Endodermal cell (in vitro differentiated cells): ENCODE results near the gene MLST8. TPM values are rescaled to one million over a fixed set of nuclear protein-coding genes. Genes with fewer than 3 reads are reported as not detected.

ENCODE experiments used
- DNase-seq: peaks from one replicate; pipeline ENCODE4 v3.0.0-alpha.2; 2017
- H3K27ac ChIP-seq: 2 replicates; pipeline ENCODE4 v1.5.1; 2013; ENCODE audit warnings: mild to moderate bottlenecking, low read depth, low read length, moderate library complexity
- H3K27me3 ChIP-seq: 2 replicates; pipeline ENCODE4 v1.6.1; 2013; ENCODE audit warnings: mild to moderate bottlenecking, low read length, moderate library complexity; ENCODE audit not compliant: insufficient read depth, control insufficient read depth, poor library complexity, severe bottlenecking
- H3K36me3 ChIP-seq: 2 replicates; pipeline ENCODE4 v1.7.0; 2013; ENCODE audit warnings: mild to moderate bottlenecking, low read length, moderate library complexity; ENCODE audit not compliant: control insufficient read depth, insufficient read depth
- H3K4me1 ChIP-seq: one replicate; pipeline ENCODE4 v1.7.0; 2013; ENCODE audit warnings: low read length; ENCODE audit not compliant: control insufficient read depth, insufficient read depth
- H3K4me3 ChIP-seq: 2 replicates; pipeline ENCODE4 v1.5.1; 2013; ENCODE audit warnings: mild to moderate bottlenecking, low read length, moderate library complexity
- H3K9ac ChIP-seq: 2 replicates; pipeline ENCODE4 v1.6.1; 2013; ENCODE audit warnings: mild to moderate bottlenecking, low read length, moderate library complexity; ENCODE audit not compliant: poor library complexity, severe bottlenecking; ENCODE audit errors: extremely low read depth
- H3K9me3 ChIP-seq: 2 replicates; pipeline ENCODE4 v1.6.1; 2013; ENCODE audit warnings: mild to moderate bottlenecking, low read length, moderate library complexity; ENCODE audit not compliant: control insufficient read depth
- H3K27ac Mint-ChIP-seq: 2 replicates; pipeline ENCODE4 v1.8.0; 2020; ENCODE audit warnings: mixed read lengths
- H3K27me3 Mint-ChIP-seq: 2 replicates; pipeline ENCODE4 v1.8.0; 2021; ENCODE audit warnings: mild to moderate bottlenecking, mixed read lengths; ENCODE audit not compliant: insufficient read depth
- H3K36me3 Mint-ChIP-seq: 2 replicates; pipeline ENCODE4 v1.8.0; 2020; ENCODE audit warnings: low read depth, mixed read lengths
- H3K4me1 Mint-ChIP-seq: 2 replicates; pipeline ENCODE4 v1.8.0; 2020; ENCODE audit warnings: mixed read lengths
- H3K4me3 Mint-ChIP-seq: 2 replicates; pipeline ENCODE4 v1.8.0; 2020; ENCODE audit warnings: mild to moderate bottlenecking, moderate library complexity, mixed read lengths
- H3K9me3 Mint-ChIP-seq: 2 replicates; pipeline ENCODE4 v1.8.0; 2020; ENCODE audit warnings: mild to moderate bottlenecking, mixed read lengths
- WGBS, 2 experiments: methylation state at CpG; one replicate each; pipeline versions ENCODE4 v1.1.5 to v1.1.7; 2013; ENCODE audit warnings: missing lambda C conversion rate in 2 of 2, mixed read lengths in 1 of 2; ENCODE audit not compliant: insufficient coverage in 1 of 2, insufficient read length in 1 of 2; 5-methylcytosine and 5-hydroxymethylcytosine counted together
- total RNA-seq, 2 donors: library from RNA; stranded (reverse); fragmentation: NEBNext Ultra II Directional in 1 of 2; extraction: Animal tissue kit (Norgen Biotek cat#: 25700) in 1 of 2; gene quantifications; 2 replicates in 1 of 2; 3 replicates in 1 of 2; pipeline ENCODE4 v1.2.1, GENCODE V29; 2021
- TF ChIP-seq, protein P1 (sequence below): fragments of 200-600 bp; sonication (generic); conservative IDR thresholded peaks from 2 replicates; pipeline ENCODE4 v1.5.0; 2021; ENCODE audit warnings: antibody characterized with exemption, mild to moderate bottlenecking

MLST8 gene
- total RNA-seq, 2 donors from 2014 or later = 60.3 to 70.8 TPM

DNA sequence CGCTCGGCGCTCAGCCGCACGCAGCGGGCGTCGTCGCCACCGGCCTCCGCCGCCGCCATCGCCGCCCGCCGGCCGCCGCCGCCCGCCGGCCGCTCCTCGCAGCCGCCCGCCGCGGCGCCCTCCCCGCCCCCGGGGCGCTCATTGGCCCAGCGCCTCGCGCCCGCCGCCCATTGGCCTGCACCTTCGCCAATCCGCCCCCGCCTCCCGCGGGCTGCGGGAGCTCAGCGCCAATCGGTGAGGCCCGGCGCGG lies 9.4 kb downstream of the MLST8 start, which contains the start of gene PGP:
Gene PGP (minus strand): TSS at position 122 of the 250 bp plus-strand sequence. CDS start 63 bp downstream, at position 59.
- no peaks in the 10 kb centered on the region for H3K9me3 Mint-ChIP-seq

DNA sequence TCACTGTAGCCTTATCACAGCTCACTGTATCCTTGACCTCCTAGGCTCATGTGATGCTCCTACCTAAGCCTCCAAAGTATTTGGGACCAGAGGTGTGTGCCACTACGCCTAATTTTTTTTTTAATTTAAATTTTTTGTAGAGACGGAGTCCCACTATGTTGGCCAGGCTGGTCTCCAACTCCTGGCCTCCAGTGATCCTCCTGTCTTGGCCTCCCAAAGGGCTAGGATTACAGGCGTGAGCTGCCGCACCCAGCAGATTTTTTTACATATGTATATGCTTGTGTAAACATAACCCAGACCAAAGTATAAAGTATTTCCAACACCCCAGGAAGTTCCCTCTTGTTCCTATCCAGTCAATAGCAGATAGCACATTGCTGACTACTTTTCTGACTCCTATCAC lies 11.1 kb downstream of the MLST8 start:
- H3K4me3 Mint-ChIP-seq = peak overlapping the region; percentile 71
- H3K9me3 Mint-ChIP-seq = no peaks in the 10 kb centered on the region
- WGBS, 2 experiments = 89 to 96% methylated on average over 2 of the region's 4 CpGs
- Histone ChIP-seq H3K36me3 (peaks cover 17% of the 10 kb centered on the region), H3K27me3 (no peaks in the 10 kb centered on the region), H3K4me3 (no peak overlapping the region), H3K9ac (no peak overlapping the region), H3K27ac (no peak overlapping the region), H3K9me3 (no peaks in the 10 kb centered on the region), H3K4me1 (peaks cover 3% of the 10 kb centered on the region)
- peaks cover 12% of the 10 kb centered on the region for H3K36me3 Mint-ChIP-seq
- no peak for DNase-seq
- TF ChIP-seq, protein P1, sequence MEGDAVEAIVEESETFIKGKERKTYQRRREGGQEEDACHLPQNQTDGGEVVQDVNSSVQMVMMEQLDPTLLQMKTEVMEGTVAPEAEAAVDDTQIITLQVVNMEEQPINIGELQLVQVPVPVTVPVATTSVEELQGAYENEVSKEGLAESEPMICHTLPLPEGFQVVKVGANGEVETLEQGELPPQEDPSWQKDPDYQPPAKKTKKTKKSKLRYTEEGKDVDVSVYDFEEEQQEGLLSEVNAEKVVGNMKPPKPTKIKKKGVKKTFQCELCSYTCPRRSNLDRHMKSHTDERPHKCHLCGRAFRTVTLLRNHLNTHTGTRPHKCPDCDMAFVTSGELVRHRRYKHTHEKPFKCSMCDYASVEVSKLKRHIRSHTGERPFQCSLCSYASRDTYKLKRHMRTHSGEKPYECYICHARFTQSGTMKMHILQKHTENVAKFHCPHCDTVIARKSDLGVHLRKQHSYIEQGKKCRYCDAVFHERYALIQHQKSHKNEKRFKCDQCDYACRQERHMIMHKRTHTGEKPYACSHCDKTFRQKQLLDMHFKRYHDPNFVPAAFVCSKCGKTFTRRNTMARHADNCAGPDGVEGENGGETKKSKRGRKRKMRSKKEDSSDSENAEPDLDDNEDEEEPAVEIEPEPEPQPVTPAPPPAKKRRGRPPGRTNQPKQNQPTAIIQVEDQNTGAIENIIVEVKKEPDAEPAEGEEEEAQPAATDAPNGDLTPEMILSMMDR = no peak
- H3K27me3 Mint-ChIP-seq = no peaks in the 10 kb centered on the region
- peaks cover 12% of the 10 kb centered on the region for H3K4me1 Mint-ChIP-seq
- no peak overlapping the region for H3K27ac Mint-ChIP-seq

More for the DNA sequence above, 9.4 kb downstream of the MLST8 start, which contains the start of gene PGP:
- Histone ChIP-seq H3K9me3 (no peaks in the 10 kb centered on the region), H3K4me3 (peak within 1 kb of the TSS; percentile 86), H3K4me1 (peaks cover 3% of the 10 kb centered on the region), H3K9ac (peak within 1 kb of the TSS; percentile 91), H3K27me3 (no peaks in the 10 kb centered on the region), H3K36me3 (peaks cover 17% of the 10 kb centered on the region), H3K27ac (peak within 1 kb of the TSS; percentile 87)
- H3K36me3 Mint-ChIP-seq = peaks cover 12% of the 10 kb centered on the region
- peaks cover 12% of the 10 kb centered on the region for H3K4me1 Mint-ChIP-seq
- no peaks in the 10 kb centered on the region for H3K27me3 Mint-ChIP-seq
- WGBS, 2 experiments = 0% methylated on average over 1 to 48 of the region's 48 CpGs
- TF ChIP-seq, protein P1 = no peak
- peak within 1 kb of the TSS; percentile 99 for H3K27ac Mint-ChIP-seq
- DNase-seq = no peak
- H3K4me3 Mint-ChIP-seq = peak within 1 kb of the TSS; percentile 71

DNA sequence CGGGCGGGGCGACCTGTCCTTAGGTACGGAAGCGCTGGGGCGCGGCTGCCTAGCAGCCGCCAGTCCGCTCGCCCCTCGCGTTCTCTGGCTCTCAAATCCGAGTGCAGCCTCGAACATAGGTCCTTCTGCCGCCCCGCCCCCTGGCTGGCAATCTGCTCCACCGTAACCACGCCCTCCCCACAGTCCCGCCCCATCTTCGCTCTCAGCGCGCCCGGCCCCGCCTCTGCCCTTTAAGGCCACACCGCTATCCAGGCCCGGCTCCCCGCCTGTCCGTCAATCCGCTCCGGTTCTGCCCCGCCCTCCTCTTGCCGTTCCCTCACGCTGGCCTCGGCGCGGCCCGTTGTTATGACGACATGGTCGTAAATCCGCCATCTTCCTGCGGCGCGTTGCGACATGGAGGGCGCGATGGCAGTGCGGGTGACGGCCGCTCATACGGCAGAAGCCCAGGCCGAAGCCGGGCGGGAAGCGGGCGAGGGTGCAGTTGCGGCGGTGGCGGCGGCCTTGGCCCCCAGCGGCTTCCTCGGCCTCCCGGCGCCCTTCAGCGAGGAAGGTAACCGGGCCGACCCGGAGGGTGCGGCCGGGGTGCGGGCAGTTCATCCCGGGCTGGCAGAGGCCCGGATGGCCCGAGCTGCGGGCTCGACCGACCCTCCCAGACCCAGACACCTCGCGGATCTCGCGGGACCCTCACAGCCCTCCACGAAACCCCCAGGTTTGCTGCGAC lies 18.1 kb downstream of the MLST8 start, which contains the start of gene E4F1:
Gene E4F1 (plus strand): TSS at position 371 of the 721 bp plus-strand sequence. CDS start 23 bp downstream, at position 394.
- Histone ChIP-seq H3K36me3 (peaks cover 13% of the 10 kb centered on the region), H3K9ac (peak within 1 kb of the TSS; percentile 81), H3K4me1 (no peaks in the 10 kb centered on the region), H3K27me3 (no peaks in the 10 kb centered on the region), H3K9me3 (no peaks in the 10 kb centered on the region), H3K27ac (peak within 1 kb of the TSS; percentile 4), H3K4me3 (peak within 1 kb of the TSS; percentile 91)
- Mint-ChIP-seq H3K36me3 (peaks cover 8% of the 10 kb centered on the region), H3K4me1 (peaks cover 4% of the 10 kb centered on the region), H3K27ac (peak within 1 kb of the TSS; percentile 72), H3K27me3 (no peaks in the 10 kb centered on the region), H3K4me3 (peak within 1 kb of the TSS; percentile 74), H3K9me3 (no peaks in the 10 kb centered on the region)
- DNase-seq = peak; percentile 100
- 0 to 1% methylated on average over 27 to 82 of the region's 82 CpGs for WGBS, 2 experiments
- TF ChIP-seq, protein P1 = no peak
